Gastroesophageal sphincter (tissue), 3 donors: ENCODE results near the gene SNX32.
"Not testable (repeated sequence)": the region's sequence is repeated elsewhere in the genome, so short reads cannot be mapped to it uniquely, and the experiment has no call there.

Source experiments
- POLR2A ChIP-seq, 2 donors: fragments of 450-650 bp; IDR thresholded peaks; one replicate each; pipeline ENCODE4 v1.6.1; 2017; ENCODE audit warnings: antibody characterized with exemption in 2 of 2, mild to moderate bottlenecking in 2 of 2, moderate library complexity in 1 of 2
- TF ChIP-seq, protein P1 (sequence below), 4 experiments: fragments of 200-600 bp in 2 of 4; fragments of 450-650 bp in 2 of 4; sonication (generic) in 1 of 4; IDR thresholded peaks; one replicate each; pipeline ENCODE4 v1.5.1; 2017 to 2019; ENCODE audit warnings: antibody characterized with exemption in 4 of 4, mild to moderate bottlenecking in 2 of 4, moderate library complexity in 2 of 4

DNA sequence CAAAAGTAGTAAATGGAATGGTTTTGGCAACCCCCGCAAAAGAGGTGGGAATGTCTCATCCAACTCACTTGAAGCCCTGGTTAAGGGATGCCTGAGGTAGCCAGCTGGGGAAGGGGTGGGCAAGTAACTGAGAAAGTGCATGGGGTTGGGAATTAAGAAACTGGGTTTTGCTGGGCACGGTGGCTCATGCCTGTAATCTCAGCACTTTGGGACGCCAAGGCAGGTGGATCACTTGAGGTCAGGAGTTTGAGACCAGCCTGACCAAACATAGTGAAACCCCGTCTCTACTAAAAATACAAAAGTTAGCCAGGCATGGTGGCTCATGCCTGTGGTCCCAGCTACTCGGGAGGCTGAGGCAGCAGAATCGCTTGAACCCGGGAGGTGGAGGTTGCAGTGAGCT, 14.9 kb downstream of the SNX32 start:
- TF ChIP-seq, protein P1, sequence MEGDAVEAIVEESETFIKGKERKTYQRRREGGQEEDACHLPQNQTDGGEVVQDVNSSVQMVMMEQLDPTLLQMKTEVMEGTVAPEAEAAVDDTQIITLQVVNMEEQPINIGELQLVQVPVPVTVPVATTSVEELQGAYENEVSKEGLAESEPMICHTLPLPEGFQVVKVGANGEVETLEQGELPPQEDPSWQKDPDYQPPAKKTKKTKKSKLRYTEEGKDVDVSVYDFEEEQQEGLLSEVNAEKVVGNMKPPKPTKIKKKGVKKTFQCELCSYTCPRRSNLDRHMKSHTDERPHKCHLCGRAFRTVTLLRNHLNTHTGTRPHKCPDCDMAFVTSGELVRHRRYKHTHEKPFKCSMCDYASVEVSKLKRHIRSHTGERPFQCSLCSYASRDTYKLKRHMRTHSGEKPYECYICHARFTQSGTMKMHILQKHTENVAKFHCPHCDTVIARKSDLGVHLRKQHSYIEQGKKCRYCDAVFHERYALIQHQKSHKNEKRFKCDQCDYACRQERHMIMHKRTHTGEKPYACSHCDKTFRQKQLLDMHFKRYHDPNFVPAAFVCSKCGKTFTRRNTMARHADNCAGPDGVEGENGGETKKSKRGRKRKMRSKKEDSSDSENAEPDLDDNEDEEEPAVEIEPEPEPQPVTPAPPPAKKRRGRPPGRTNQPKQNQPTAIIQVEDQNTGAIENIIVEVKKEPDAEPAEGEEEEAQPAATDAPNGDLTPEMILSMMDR (IDR thresholded peaks at IDR 0.05): not testable (repeated sequence)
- not testable (repeated sequence) for TF ChIP-seq POLR2A (IDR thresholded peaks at IDR 0.05)
